NT2/D1 (cell line): Measurements from ENCODE around the gene METTL15.

Source experiments
- SUZ12 ChIP-seq: IDR thresholded peaks from 2 replicates; pipeline ENCODE4 v1.6.1; 2011; ENCODE audit not compliant: insufficient read length, insufficient read depth; ENCODE audit errors: extremely low read depth
- YY1 ChIP-seq: IDR thresholded peaks from 2 replicates; pipeline ENCODE4 v1.6.1; 2011; ENCODE audit not compliant: insufficient read length, insufficient read depth
- ZNF274 ChIP-seq: IDR thresholded peaks from 2 replicates; pipeline ENCODE4 v1.6.1; 2011; ENCODE audit warnings: mild to moderate bottlenecking, low read depth, low read length

DNA sequence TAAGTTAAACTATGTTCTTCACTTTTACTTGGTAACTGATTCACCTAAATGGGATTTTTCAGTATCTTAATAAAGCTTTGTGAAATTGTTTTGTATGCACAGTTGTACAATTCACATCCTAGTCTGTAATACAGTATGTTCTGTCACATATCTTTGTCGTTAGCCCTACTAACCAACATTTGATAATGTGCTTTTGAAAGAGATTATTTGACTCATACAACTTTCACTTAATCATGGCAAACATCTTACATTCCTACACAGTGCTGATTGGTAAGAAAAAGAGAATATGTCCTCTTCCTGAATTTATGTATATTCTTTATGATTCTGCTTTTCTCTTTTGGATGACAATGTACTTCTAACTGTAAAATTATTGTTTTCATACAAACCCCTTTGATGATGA is 234.5 kb downstream of the METTL15 start:
- no peak for TF ChIP-seq SUZ12
- no peak for TF ChIP-seq YY1
- no peak for TF ChIP-seq ZNF274
